ENCODE data around the gene TRMT44.
"Not testable (repeated sequence)": the region's sequence is repeated elsewhere in the genome, so short reads cannot be mapped to it uniquely, and the experiment has no call there.

Gene TRMT44

GRCh38 chr4:8471211-8471875 is 30.8 kb downstream of the TRMT44 start:
- no peak for DNase-seq

- DNase-seq, result no peak
Measured at GRCh38 chr4:8472158-8472688, 31.6 kb downstream of the TRMT44 start.

- DNase-seq, result no peak
Measured at GRCh38 chr4:8472689-8473197, 32.2 kb downstream of the TRMT44 start.

GRCh38 chr4:8473198-8473919 is 32.8 kb downstream of the TRMT44 start:
- DNase-seq, result no peak

GRCh38 chr4:8473920-8474590 is 33.5 kb downstream of the TRMT44 start:
- DNase-seq, result no peak

GRCh38 chr4:8474856-8475255 is 34.3 kb downstream of the TRMT44 start:
- no peak for DNase-seq

GRCh38 chr4:8475751-8476575 is 35.4 kb downstream of the TRMT44 start:
- no peak for DNase-seq

GRCh38 chr4:8477095-8477635 is 36.6 kb downstream of the TRMT44 start:
- DNase-seq, result no peak

GRCh38 chr4:8477676-8478075 is 37.1 kb downstream of the TRMT44 start:
- no peak for DNase-seq

- DNase-seq, result no peak
Measured at GRCh38 chr4:8478371-8478770, 37.8 kb downstream of the TRMT44 start.

GRCh38 chr4:8478801-8479744 is 38.5 kb downstream of the TRMT44 start:
- DNase-seq, result no peak

GRCh38 chr4:8480221-8480620 is 39.6 kb downstream of the TRMT44 start:
- DNase-seq, result no peak

GRCh38 chr4:8486643-8487042 is 46.1 kb downstream of the TRMT44 start:
- not testable (repeated sequence) for DNase-seq

- DNase-seq, result no peak
Measured at GRCh38 chr4:8488791-8489369, 48.3 kb downstream of the TRMT44 start.

GRCh38 chr4:8491478-8491877 is 50.9 kb downstream of the TRMT44 start:
- DNase-seq, result not testable (repeated sequence)

GRCh38 chr4:8492174-8492573 is 51.6 kb downstream of the TRMT44 start:
- DNase-seq, result no peak

- no peak for DNase-seq
Measured at GRCh38 chr4:8493484-8493883, 52.9 kb downstream of the TRMT44 start.

- no peak for DNase-seq
Measured at GRCh38 chr4:8494218-8494617, 53.6 kb downstream of the TRMT44 start.

- no peak for DNase-seq
Measured at GRCh38 chr4:8494983-8495548, 54.5 kb downstream of the TRMT44 start.

- no peak for DNase-seq
Measured at GRCh38 chr4:8495803-8496202, 55.2 kb downstream of the TRMT44 start.
